AG04449 (cell line): ENCODE measurements around the gene BCR.

Source experiments
- CTCF ChIA-PET: fragments of 350-600 bp; formaldehyde crosslinking; extraction: SDS; loops from one replicate; lab custom pipeline; 2021; ENCODE audit warnings: antibody characterized with exemption; lab: Yijun Ruan, JAX
- POLR2A ChIA-PET: fragments of 400-600, 350-600 bp; formaldehyde crosslinking; extraction: SDS; loops from one replicate; lab custom pipeline; 2020; ENCODE audit warnings: antibody characterized with exemption, inconsistent platforms; lab: Yijun Ruan, JAX
- DNase-seq: peaks from one replicate; pipeline ENCODE4 v3.0.0-alpha.2; 2010; ENCODE audit warnings: low read depth, low spot score
- H3K4me3 ChIP-seq: 2 replicates; pipeline ENCODE4 v1.5.1; 2011; ENCODE audit warnings: low read depth, mild to moderate bottlenecking, control low read depth, low read length
- TF ChIP-seq, protein P1 (sequence below): IDR thresholded peaks from one replicate; pipeline ENCODE4 v1.5.1; 2011; ENCODE audit warnings: mild to moderate bottlenecking, moderate library complexity, low read length, control low read depth, inconsistent platforms; ENCODE audit not compliant: insufficient read depth; ENCODE audit errors: missing control alignments

BCR gene

DNA sequence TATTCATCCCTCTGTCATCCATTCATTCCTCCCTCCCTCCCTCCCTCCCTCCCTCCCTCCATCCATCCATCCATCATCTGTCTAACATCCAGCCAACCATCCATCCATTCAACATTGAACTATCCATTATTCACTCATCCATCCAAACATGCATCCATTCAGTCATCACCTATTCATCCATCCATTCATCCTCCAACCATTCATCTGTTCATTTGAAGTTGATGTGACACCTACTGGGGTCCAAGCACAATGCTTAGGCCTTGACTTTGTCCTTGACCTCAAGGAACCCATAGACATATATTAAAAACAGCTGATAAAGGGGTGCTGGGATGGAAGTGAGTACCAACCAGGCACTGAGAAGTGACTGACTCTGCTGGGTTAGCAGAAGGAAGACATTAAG, 26.6 kb downstream of the BCR start:
- POLR2A ChIA-PET = no interaction called here
- TF ChIP-seq, protein P1, sequence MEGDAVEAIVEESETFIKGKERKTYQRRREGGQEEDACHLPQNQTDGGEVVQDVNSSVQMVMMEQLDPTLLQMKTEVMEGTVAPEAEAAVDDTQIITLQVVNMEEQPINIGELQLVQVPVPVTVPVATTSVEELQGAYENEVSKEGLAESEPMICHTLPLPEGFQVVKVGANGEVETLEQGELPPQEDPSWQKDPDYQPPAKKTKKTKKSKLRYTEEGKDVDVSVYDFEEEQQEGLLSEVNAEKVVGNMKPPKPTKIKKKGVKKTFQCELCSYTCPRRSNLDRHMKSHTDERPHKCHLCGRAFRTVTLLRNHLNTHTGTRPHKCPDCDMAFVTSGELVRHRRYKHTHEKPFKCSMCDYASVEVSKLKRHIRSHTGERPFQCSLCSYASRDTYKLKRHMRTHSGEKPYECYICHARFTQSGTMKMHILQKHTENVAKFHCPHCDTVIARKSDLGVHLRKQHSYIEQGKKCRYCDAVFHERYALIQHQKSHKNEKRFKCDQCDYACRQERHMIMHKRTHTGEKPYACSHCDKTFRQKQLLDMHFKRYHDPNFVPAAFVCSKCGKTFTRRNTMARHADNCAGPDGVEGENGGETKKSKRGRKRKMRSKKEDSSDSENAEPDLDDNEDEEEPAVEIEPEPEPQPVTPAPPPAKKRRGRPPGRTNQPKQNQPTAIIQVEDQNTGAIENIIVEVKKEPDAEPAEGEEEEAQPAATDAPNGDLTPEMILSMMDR = no peak
- CTCF ChIA-PET = interaction anchor here (1.3 to 1.5 kb wide), 3 partner anchors 12 to 36 kb away, joined by 3 to 4 read pairs (median 3); no protein-coding TSS in a partner anchor
- H3K4me3 ChIP-seq = no peak overlapping the region
- no peak for DNase-seq

DNA sequence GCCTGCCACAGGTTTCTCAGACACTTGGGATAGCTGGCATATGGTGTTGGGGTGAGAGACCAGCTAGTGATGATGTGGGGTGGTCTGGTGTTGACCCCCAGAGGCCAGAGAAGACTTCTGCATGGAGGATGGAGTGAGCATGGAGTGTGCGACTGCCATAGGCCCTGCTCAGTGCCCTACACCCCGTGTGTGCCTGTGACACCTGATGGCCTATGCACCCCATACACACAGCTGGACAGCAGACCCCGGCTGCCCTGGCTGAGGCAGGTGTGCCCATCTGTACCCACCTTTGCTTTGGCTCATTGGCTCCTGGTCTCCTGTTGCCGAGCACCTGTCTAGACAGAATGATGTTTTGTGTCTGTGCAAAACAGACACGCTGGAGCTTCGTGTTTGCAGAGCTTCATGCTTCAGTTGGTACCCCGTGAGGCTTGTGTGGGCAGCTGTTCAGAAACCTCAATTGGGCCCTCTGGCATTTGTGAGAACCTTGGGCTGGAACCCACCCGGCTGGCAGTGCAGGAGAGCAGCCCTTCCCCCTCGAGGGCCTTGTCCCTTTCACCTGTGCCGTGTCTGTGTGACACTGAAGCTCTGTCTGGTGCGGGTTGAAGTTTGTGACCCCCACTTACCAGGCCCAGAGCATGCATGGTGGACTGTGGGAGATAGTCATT, 27.6 kb downstream of the BCR start:
- ChIA-PET CTCF (interaction anchor here (1.3 to 1.5 kb wide), 2 partner anchors 13 to 25 kb away, joined by 3 read pairs; no protein-coding TSS in a partner anchor), POLR2A (no interaction called here)
- DNase-seq = no peak
- H3K4me3 ChIP-seq = no peak overlapping the region
- TF ChIP-seq, protein P1 = no peak

DNA sequence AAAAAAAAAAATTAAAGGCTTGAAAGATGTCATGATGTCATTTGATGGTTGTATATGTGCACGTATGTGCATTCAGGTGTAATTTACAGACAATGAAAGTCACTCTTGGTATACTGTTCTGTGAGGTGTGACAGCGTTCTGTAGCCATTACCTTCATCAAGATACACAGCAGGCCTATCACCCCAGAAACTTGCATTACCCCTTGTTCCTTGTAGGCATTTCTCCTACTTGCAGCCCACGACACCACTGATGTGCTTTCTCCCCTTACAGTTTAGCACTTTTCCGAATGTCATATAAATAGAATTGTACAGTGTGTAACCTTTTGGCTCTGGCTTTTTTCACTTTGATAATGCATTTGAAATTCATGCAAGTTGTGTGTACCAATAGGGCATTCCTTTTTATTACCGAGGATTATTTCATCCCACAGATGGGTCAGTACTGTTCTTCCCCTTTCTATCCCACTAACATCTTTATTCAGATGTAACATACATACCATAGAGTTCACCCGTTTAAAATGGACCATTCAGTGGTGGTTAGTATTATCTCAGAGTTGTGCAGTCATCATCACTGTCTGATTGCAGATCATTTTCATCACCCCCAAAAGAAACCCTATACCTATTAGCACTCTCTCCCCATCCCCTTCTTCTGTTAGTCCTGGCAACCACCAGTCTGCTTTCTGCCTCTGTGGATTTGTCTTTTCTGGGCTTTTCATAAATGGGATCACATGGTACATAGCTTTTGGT, 30.3 kb downstream of the BCR start:
- DNase-seq = no peak
- no peak overlapping the region for H3K4me3 ChIP-seq
- POLR2A ChIA-PET = no interaction called here
- TF ChIP-seq, protein P1 = no peak
- CTCF ChIA-PET = interaction anchor here (1.0 to 1.6 kb wide), 4 partner anchors 16 to 31 kb away, joined by 3 to 5 read pairs (median 4); no protein-coding TSS in a partner anchor

DNA sequence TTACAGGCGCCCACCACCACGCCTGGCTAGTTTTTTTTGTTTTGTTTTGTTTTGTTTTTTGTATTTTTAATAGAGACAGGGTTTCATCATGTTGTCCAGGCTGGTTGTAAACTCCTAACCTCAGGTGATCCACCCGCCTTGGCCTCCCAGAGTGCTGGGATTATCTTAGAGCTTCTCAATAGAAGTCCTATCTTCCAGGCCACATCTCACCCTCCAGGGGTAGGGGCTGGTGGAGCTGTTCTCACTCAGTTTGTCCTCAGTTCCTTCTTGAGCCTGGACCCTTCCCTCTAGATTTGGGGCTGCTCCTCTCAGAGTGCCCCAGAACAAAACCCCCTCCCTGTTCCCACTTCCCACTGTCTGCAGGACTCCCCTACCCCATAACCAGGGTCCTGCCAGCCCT, 31.3 kb downstream of the BCR start:
- CTCF ChIA-PET = interaction anchor here (1.0 to 1.1 kb wide), 3 partner anchors 30 to 70 kb away, joined by 3 read pairs; no protein-coding TSS in a partner anchor
- H3K4me3 ChIP-seq = no peak overlapping the region
- TF ChIP-seq, protein P1 = no peak
- DNase-seq = no peak
- POLR2A ChIA-PET = no interaction called here

DNA sequence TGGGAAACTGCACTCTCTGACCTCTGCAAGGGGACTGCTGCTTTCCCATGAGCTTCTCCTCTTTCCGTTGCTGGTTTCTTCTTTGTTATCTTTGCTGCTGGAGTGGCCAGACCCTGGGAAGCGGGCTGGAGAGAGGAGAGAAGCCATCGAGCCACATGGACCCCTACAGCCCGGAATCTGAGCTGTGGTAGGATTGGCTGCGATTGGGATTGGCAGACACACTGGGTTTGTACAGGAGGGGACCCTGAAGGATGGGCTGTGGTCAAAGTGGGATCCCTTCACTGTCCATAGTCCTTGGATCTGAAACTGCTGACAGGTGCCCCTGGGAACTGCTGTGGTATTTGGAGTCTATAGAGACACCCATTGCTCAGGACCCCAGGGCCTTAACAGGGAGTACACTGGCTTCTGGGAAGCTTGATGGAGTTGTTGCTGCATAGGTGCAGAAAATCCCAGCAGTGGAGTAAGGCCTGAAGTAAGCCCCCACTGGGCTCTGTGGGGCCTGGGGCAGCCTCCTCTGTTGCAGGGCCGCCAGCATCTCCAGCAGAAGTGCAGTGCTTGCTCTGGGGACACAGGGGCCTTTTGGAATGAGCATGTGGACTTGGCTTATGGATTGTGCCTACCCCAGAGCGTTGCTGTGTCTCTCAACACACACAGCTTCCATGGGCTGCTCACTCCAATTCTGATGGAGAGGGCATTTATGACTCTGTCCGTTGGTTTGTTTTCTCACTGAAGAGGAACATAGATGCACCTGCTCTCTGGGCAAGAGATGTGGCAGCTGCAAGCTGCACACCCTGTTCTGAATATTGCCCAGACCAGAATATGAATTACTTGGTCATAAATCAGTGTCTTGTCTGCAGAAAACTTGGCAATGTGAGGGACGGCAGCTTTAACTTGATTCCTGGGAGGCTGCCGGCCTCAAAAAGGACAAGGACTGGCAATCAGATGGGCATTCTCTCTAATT, 32.0 kb downstream of the BCR start:
- DNase-seq = no peak
- TF ChIP-seq, protein P1 = no peak
- CTCF ChIA-PET = interaction anchor here (1.1 kb wide), 2 partner anchors 35 to 69 kb away, joined by 3 read pairs; no protein-coding TSS in a partner anchor
- POLR2A ChIA-PET = no interaction called here
- H3K4me3 ChIP-seq = no peak overlapping the region
